ENCODE measurements around the gene GTF3C5.

DNA sequence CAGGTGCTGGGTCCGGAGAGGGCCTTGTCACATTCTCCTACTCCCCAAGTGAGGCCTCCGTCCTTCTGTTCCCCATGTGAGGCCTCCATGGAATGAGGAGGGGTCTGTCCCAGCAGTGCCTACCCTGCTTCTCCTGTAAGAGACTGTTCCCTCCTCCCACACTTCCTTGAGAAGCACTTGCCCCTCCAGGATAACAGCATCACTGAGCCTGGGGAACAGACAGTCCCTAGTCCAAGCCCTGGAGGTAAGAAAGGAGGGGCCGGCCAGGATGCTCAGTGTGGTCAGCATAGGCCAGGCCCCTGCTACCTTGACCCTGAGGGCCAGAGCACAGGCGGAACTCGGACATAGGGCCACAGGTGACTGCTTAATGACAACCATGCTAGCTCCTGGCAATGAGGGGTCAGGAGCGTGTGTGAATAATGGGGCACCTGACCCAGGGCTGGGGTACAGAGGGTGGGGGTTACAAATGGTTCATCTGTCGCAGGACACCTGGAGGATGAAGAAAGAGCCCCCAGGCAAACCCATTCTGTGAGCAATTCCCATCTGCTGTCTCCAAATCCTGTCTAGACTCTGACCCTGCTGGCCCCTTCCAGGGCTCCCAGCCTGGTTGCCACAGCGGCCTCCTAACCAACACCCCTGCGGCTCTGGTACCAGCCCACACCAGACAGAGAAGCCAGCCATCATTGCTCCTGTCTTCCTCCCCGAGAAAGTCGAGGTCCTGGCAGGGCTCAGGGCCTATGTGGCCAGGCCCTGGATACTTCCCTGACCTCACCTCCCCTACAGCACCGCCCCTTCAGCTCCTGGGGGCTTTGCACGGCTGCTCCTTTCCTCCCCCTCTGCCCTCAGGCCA, 69.9 kb downstream of the GTF3C5 start:
- TF ChIP-seq POLR2A (IDR thresholded peaks at IDR 0.05; ENCODE audit: low read depth, low read length) (no peak), NFE2L2 (IDR thresholded peaks at IDR 0.05; ENCODE audit: low read depth, low read length) (no peak), RAD21 (IDR thresholded peaks at IDR 0.05; ENCODE audit: low read length) (no peak), RCOR1 (IDR thresholded peaks at IDR 0.05; ENCODE audit: insufficient replicate concordance, low read length) (no peak), ELK1 (IDR thresholded peaks at IDR 0.05; ENCODE audit: borderline replicate concordance, low read depth, low read length) (no peak), MXI1 (IDR thresholded peaks at IDR 0.05; ENCODE audit: borderline replicate concordance, low read depth, low read length) (no peak), RFX5 (IDR thresholded peaks at IDR 0.05; ENCODE audit: low read depth, low read length) (no peak), MAZ (IDR thresholded peaks at IDR 0.05; ENCODE audit: borderline replicate concordance, low read depth, low read length) (no peak), USF2 (IDR thresholded peaks at IDR 0.05; ENCODE audit: low read depth, low read length) (no peak), FOS (IDR thresholded peaks at IDR 0.05; ENCODE audit: low read depth, low read length) (no peak), SMC3 (IDR thresholded peaks at IDR 0.05; ENCODE audit: low read depth, low read length) (no peak)
- TF ChIP-seq, protein P1, sequence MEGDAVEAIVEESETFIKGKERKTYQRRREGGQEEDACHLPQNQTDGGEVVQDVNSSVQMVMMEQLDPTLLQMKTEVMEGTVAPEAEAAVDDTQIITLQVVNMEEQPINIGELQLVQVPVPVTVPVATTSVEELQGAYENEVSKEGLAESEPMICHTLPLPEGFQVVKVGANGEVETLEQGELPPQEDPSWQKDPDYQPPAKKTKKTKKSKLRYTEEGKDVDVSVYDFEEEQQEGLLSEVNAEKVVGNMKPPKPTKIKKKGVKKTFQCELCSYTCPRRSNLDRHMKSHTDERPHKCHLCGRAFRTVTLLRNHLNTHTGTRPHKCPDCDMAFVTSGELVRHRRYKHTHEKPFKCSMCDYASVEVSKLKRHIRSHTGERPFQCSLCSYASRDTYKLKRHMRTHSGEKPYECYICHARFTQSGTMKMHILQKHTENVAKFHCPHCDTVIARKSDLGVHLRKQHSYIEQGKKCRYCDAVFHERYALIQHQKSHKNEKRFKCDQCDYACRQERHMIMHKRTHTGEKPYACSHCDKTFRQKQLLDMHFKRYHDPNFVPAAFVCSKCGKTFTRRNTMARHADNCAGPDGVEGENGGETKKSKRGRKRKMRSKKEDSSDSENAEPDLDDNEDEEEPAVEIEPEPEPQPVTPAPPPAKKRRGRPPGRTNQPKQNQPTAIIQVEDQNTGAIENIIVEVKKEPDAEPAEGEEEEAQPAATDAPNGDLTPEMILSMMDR (conservative IDR thresholded peaks at IDR 0.05; ENCODE audit: low read depth, low read length): no peak
